Astrocyte (in vitro differentiated cells and primary cell): Measurements from ENCODE around the gene RGS10.

ENCODE experiments used
- CTCF ChIP-seq: IDR thresholded peaks from 2 replicates; pipeline ENCODE4 v1.5.1; 2011; ENCODE audit warnings: low read depth, mild to moderate bottlenecking, inconsistent platforms, low read length, moderate library complexity; ENCODE audit not compliant: insufficient read depth
- EZH2 ChIP-seq: IDR thresholded peaks from 2 replicates; pipeline ENCODE4 v1.6.1; 2012; ENCODE audit warnings: mild to moderate bottlenecking, low read length, inconsistent platforms; ENCODE audit not compliant: insufficient read depth

DNA sequence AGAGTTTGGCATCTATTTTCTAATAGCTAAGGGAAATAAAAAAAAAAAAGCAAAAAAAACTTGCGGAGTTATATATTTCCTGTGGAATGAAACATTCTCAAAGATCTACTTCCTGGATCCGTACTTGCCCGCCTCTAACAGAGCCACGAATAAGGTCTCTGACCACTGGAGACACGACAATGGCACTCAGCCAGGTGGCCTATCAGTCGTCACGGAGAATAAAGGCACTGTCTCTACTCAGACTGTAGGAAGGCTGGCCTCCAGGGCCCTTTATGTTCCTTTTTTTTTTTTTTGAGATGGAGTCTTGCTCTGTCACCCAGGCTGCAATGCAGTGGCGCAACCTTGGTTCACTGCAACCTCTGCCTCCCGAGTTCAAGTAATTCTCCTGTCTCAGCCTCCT lies 58.7 kb downstream of the RGS10 start:
- TF ChIP-seq CTCF (no peak), EZH2 (no peak)
